Middle frontal gyrus (tissue), 1 donor: ENCODE measurements around the gene TBCA.

ENCODE experiments used
- DNase-seq: peaks from one replicate; pipeline ENCODE4 v3.0.0-alpha.2; 2015; ENCODE audit warnings: low spot score; ENCODE audit errors: extremely low spot score

Gene TBCA

GRCh38 chr5:77643654-77644370, 132.3 kb downstream of the TBCA start:
- DNase-seq = no peak

DNA sequence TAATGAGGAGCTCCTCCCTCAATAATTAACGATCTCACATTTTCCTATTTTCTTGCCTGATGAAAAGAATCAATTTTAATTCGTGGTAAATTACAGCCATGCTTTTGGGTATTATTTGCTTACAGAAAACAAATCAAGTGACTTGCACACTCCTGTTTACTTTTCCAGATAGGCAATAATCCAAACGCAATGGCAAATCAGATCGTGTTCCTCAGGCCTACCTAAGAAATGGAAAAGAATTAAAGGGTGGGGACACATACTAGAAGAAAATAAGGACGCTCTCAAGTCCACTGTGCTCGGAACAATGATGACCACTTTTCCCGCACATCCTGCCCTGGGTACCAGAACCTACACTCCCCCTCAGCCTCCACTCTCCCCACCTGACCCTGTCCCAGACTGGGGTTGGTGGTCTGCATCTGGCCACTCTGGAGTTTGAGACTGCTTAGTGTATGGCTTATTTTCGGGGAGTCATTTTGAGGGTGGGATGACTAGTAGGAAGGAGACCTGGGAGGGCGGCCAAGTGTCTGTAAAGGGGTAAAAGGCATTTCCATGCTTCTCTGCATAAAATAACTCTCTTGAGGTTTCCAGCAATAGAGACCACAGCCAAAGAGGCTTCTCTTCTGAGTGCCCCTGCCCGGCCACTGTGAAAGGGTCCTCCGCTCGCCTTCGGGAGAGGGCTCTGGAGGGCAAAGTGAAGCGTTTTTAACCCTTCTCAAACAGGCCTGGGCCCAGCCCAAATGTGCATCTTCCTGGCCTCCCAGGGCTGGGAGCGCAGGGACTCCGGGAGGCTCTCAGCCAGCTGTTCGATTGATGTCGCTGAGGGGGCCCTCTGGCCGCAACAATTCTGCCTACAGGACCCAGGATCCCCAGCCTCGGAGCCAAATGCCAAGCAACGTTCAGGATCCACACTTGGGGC, 133.1 kb downstream of the TBCA start:
- DNase-seq = no peak

- DNase-seq = no peak
Observed at GRCh38 chr5:77641963-77642737, 134.0 kb downstream of the TBCA start.

GRCh38 chr5:77641397-77641943, 134.7 kb downstream of the TBCA start:
- no peak for DNase-seq
